ENCODE measurements around the gene PKD1.
A peak's percentile ranks its signal among the peaks of the same experiment; 100 is the strongest.

Gene PKD1

GRCh38 chr16:2071454-2072202 lies 64.1 kb downstream of the PKD1 start:
- DNase-seq (ENCODE audit: low read depth) = no peak

GRCh38 chr16:2070576-2071453 lies 64.9 kb downstream of the PKD1 start:
- no peak for DNase-seq (ENCODE audit: low read depth)

DNA sequence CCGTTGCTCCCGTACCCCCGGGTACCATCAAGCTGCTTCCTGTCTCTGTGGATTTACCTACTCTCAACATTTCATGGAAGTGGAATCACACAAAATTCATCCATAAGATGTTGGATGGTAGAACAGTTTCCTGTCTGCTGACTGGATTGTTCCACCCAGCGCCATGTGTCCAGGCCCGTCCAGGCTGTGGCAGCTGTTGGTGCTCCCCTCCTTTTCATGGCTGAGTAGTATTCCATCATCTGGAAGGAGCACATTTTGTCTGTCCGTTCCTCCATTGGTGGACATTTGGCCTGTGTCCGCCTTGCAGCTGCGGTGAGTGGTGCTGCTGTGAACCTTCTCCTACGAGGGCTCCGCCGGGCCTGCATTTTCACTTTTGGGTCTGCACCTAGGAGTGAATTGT lies 69.6 kb downstream of the PKD1 start:
- DNase-seq (ENCODE audit: low read depth) = no peak

DNA sequence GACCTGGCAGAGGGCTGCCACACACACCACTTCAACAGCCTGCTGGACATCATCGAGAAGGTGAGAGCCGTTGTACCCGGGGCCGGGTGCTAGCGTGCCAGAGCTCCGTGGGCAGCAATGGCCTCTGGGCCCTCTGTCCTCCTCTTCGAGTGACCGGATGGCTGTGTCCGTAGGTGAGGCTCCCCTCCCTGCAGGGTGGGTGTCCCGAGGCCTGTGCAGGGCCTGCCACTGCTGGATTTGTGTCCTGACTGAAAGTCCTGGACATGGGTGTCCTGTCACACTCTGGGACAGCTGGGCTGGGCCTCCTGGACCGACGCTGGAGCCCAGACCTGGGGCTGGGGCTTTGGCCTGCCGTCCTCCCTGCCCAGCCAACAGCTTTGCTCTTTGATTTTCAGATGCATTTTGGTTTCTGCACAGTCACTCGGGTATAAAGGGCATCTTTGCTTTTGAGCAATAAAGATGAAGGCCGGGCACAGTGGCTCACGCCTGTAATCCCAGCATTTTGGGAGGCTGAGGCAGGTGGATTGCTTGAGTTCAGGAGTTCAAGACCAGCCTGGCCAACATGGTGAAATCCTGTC lies 71.2 kb downstream of the PKD1 start:
- DNase-seq (ENCODE audit: low read depth) = no peak

GRCh38 chr16:2063861-2064260 lies 71.8 kb downstream of the PKD1 start:
- no peak for DNase-seq (ENCODE audit: low read depth)

DNA sequence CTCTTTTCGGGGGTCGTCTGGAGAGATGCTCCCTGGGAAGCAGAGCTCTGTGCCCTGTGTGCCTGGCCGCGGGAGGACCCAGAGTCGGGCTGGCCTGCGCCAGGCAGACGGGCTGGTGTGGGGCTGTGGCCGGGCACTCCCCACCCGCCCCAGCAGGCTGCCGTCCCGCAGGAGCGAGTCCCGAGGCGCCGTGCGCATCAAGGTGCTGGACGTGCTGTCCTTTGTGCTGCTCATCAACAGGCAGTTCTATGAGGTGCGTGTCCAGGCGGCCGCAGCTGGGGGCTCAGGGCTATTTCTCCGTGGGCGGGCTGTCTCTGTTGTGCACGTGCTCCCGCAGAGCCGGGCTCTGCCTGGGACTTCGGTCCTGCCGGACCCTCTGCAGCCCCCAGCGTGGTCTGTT lies 72.9 kb downstream of the PKD1 start:
- DNase-seq (ENCODE audit: low read depth) = no peak

DNA sequence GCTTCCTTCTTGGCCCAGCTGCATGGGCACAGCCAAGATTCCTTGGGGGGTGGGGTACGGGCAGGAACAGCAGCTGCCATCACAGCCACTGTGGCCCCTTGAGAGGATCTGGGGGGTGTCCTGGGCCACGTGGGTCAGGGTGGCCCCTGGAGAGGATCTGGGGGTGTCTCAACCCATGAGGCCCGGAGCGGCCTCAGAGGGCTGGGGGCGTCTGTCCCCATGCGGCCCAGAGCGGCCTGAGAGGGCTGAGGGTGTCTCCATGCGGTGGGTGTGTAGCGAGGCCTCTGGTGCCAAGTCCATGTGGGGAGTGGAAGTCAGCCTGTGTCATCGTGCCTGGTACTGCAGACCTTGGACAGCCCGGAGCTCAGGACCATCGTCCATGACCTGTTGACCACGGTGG lies 74.2 kb downstream of the PKD1 start:
- DNase-seq (ENCODE audit: low read depth) = no peak

GRCh38 chr16:2061023-2061422 lies 74.7 kb downstream of the PKD1 start:
- DNase-seq (ENCODE audit: low read depth) = no peak

DNA sequence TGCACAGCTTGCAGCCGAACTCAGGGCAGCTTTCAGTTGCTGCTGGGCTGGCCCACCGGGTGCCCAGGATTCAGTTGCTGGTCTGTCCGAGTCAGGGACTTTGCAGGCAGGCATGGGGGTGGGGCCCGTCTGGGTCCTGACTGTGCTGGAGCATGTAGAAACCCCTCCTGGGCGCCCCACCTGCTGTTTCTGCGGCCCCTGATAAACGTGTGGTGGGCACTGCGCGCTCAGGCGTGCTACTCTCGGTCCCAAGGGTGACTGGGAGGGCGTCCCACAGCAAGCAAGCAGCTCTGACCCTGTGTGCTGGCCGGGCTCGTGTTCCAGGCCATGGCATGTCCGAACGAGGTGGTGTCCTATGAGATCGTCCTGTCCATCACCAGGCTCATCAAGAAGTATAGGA lies 75.4 kb downstream of the PKD1 start:
- no peak for DNase-seq (ENCODE audit: low read depth)

- no peak for DNase-seq (ENCODE audit: low read depth)
These were observed 76.8 kb downstream of the PKD1 start for GRCh38 chr16:2058872-2059271.

DNA sequence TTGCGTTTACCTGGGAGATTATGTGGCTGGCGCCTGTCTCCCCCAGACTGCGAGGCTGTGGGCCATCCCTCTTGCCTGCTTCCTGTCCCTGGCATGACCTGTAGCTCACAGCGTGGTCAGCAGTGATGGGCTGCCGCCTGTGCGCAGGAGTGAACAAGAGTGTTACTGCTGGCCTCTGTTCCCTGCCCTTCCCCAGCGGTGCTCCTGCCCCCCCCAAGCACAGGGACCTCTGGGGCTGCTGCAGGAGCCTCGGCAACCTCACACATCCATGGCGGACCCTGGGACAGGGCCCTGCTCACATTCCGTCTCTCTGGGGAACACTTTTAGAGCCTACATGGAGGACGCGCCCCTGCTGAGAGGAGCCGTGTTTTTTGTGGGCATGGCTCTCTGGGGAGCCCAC lies 77.3 kb downstream of the PKD1 start:
- no peak for DNase-seq (ENCODE audit: low read depth)

GRCh38 chr16:2057438-2057837 lies 78.3 kb downstream of the PKD1 start:
- no peak for DNase-seq (ENCODE audit: low read depth)

GRCh38 chr16:2056681-2057407 lies 78.9 kb downstream of the PKD1 start:
- no peak for DNase-seq (ENCODE audit: low read depth)

- no peak for DNase-seq (ENCODE audit: low read depth)
These were observed 79.6 kb downstream of the PKD1 start for GRCh38 chr16:2056077-2056476.

DNA sequence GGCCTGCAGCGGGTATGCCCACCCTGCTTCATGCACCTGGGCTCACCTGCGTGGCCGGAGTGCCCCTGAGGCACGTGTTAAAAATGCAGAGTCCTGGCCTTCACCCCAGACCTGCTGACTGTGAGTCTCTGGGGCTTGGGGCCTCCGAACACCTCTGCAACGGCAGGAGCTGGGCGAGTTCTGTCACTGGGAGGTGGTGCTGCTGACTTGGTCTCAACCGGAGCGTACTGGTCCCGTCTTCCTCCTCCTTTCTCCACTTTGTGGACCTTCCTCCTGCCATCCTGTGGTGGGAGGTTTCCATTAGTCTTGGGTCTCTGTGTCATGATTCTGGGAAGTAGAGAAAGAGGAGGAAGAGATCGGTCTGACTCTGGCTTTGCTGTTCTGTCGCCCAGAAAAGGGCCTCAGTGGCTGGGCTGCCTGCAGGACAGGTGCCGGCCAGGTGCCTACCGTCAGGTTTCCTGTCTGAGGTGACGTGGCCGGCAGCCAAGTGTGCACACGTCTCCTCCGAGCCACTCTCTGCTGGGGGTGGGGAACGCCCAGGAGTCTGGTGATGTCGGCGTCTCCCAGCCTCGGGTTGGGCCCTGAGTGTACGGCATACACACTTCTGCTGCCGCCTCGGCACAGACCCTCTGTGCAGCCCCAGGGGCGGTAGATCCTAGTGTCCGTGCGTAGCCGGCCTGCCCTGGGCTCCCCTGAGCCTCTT lies 81.0 kb downstream of the PKD1 start:
- DNase-seq (ENCODE audit: low read depth) = no peak

DNA sequence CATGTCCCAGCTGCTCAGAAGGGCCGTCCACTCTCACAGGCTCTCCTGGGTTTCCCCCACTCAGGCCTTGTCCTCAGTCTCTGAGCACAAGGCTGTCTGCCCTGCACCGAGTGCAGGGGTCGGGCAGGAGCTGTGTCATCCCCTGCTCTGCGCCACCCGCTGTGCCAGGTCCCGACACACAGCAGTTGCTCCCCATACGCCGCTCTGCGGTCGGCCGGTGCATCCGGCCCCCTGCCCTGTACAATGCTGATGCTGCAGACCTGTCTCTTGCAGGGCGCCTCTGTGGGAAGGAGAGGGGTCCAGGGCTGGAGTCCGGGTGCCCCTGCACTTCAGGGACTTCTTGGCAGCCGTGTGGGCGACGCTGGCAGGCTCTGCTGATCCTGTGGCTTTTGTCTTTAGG lies 81.8 kb downstream of the PKD1 start:
- DNase-seq (ENCODE audit: low read depth) = no peak

DNA sequence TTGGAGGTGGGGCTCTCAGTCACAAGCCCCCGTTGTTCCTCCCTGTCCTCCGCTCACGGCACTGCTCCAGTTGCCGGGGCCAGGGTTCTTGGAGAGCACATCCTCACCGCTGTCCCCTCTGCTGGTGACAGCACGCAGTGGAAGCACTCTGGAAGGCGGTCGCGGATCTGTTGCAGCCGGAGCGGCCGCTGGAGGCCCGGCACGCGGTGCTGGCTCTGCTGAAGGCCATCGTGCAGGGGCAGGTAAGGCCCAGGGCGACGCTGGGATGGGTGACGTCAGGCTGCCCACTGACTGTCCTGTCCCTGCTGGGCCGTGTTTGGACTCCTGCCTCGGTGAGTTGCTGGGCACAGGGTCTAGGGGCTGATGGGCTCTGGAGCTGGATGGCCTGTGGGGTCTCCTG lies 82.5 kb downstream of the PKD1 start:
- no peak for DNase-seq (ENCODE audit: low read depth)

DNA sequence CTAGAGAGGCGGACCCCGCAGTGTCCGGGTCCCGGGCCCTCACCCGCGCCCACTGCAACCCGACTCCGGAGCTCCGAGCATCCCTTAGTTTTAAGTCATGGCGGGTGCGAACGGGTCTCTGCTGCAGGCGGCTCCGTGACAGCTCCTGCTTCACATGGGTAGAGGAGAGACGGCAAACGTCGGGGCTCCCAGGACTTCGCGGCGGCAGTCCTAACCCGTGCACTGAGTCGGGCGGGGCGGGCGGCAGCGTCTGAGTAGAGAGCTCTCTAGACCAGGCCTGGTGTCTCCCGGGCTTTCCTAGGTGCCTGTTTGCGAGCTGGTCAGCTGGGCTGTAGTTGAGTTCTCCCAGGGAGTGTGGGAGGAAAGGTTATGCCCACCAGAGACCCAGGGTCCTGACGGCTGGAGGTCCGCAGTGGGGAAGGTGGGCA lies 87.6 kb downstream of the PKD1 start:
- DNase-seq (ENCODE audit: low read depth) = no peak

GRCh38 chr16:2047330-2048115 lies 88.2 kb downstream of the PKD1 start, which contains the start of the genes NTHL1 and TSC2:
TSS of gene NTHL1 (minus strand) at chr16:2047834. CDS start at chr16:2047823, 11 bp downstream.
TSS of gene TSC2 (plus strand) at chr16:2047985. CDS start at chr16:2048616, 631 bp downstream.
- DNase-seq (ENCODE audit: low read depth) = peak; percentile 90

GRCh38 chr16:2046893-2047329 lies 88.8 kb downstream of the PKD1 start:
- DNase-seq (ENCODE audit: low read depth) = no peak
